ENCODE measurements around the gene NUDT3.
"Not testable (repeated sequence)": the region's sequence is repeated elsewhere in the genome, so short reads cannot be mapped to it uniquely, and the experiment has no call there.

NUDT3 gene

DNA sequence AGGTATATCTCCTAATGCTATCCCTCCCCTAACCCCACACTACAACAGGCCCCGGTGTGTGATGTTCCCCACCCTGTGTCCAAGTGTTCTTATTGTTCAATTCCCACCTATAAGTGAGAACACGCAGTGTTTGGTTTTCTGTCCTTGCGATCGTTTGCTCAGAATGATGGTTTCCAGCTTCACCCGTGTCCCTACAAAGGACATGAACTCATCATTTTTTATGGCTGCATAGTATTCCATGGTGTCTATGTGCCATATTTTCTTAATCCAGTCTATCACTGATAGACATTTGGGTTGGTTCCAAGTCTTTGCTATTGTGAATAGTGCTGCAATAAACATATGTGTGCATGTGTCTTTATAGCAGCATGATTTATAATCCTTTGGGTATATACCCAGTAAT is 20.6 kb downstream of the NUDT3 start:
- not testable (repeated sequence) for DNase-seq (ENCODE audit: low read depth in 1 of 2, low spot score in 1 of 2)

- no peak for DNase-seq (ENCODE audit: low read depth in 1 of 2, low spot score in 1 of 2)
Observed at GRCh38 chr6:34370361-34370760, 22.1 kb downstream of the NUDT3 start.

- no peak for DNase-seq (ENCODE audit: low read depth in 1 of 2, low spot score in 1 of 2)
Observed at GRCh38 chr6:34369385-34369784, 23.1 kb downstream of the NUDT3 start.

DNA sequence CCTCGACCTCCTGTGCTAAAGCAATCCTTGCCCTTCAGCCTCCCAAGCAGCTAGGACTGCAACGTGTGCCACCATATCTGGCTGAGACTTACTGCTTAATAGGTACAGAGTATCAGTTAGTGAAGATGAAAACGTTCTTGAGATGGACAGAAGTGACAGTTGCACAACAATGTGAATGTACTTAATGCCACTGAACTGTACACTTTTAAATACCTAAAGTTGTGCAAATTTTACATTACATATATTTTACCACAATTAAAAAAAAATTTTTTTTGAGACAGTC is 25.9 kb downstream of the NUDT3 start:
- DNase-seq (ENCODE audit: low read depth in 1 of 2, low spot score in 1 of 2) = no peak

GRCh38 chr6:34365781-34366638 is 26.5 kb downstream of the NUDT3 start:
- not testable (repeated sequence) for DNase-seq (ENCODE audit: low read depth in 1 of 2, low spot score in 1 of 2)

- DNase-seq (ENCODE audit: low read depth in 1 of 2, low spot score in 1 of 2) = not testable (repeated sequence)
Observed at GRCh38 chr6:34363681-34364075, 28.8 kb downstream of the NUDT3 start.

DNA sequence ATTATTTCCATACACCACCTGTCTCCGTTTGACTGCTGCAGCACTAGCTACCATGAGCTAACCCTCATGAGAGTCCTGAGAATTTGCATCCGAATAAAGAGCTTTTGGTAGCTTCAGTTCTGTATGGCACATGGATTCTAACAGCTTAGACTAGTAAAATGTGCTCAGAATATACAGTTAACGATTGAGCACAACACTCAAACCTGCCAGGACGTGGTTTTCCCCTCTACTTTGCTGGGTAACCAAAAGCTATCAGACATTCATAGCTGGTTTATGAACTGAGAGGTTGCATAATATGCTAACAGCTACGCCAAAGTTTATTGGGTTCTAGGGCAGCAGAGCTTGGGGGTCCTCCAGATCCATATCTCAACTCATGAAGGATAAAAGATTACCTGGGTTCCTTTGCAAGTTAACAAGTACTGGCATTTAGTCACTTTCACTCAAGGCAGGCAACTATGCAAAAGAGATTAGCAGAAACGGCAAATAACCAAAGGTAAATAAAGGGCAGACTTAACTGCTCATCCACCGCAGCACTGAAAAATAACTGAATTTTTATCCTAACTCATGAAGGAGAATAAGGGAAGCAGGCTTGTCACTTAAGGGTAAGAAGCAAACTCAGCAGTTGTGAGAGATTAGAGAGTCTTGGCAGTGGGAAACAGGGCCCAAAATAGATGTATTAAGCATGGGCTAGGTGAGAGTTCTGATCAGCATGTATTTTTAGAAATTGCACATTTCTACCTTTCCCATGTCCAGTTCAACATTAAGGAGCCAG is 29.4 kb downstream of the NUDT3 start:
- DNase-seq (ENCODE audit: low read depth in 1 of 2, low spot score in 1 of 2) = no peak

- no peak for DNase-seq (ENCODE audit: low read depth in 1 of 2, low spot score in 1 of 2)
Observed at GRCh38 chr6:34362176-34362575, 30.3 kb downstream of the NUDT3 start.

DNA sequence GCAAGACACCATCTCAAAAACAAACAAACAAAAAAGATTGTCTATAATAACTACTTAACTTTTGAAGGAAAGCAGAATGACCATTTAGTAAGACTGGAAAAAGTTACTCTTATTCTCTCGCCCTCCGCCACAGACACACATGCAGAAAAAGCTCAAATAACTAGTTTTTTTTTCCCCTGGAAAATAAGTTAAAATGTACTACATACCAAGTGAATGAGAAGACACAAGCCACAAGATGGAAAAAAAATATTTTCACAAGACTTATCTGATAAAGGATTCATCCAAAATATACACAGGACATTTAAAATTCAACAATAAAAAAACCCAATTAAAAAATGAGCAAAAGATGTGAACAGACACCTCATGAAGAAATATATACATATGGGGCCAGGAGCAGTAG is 31.9 kb downstream of the NUDT3 start:
- no peak for DNase-seq (ENCODE audit: low read depth in 1 of 2, low spot score in 1 of 2)

DNA sequence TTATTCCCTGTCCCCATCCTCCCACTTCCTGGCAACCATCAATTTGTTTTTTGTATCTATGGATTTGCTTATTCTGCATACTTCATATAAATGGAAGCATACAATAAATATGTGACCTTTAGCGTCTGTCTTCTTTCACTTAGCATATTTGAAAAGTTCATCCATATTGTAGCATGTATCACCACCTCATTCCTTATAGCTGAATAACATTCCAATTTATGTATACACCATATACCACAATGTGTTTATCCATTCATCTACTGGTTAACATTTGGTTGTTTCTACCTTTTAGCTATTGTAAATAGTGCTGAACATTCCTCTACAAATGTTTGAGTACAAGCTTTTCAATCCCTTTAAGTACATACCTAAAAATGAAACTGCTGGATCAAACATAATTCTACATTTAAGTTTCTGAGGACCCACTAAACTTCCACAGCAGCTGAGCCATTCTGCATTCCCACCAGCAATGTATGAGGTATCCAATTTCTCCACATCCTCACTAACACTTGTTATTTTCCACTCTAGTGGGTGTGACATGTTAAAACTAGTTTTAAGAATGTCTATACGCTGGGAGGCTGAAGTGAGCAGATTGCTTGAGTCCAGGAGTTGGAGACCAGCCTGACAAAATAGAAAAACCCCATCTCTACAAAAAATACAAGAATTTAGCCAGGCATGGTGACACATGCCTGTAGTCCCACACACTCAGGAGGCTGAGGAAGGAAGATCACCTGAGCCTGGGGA is 32.9 kb downstream of the NUDT3 start:
- DNase-seq (ENCODE audit: low read depth in 1 of 2, low spot score in 1 of 2) = no peak

DNA sequence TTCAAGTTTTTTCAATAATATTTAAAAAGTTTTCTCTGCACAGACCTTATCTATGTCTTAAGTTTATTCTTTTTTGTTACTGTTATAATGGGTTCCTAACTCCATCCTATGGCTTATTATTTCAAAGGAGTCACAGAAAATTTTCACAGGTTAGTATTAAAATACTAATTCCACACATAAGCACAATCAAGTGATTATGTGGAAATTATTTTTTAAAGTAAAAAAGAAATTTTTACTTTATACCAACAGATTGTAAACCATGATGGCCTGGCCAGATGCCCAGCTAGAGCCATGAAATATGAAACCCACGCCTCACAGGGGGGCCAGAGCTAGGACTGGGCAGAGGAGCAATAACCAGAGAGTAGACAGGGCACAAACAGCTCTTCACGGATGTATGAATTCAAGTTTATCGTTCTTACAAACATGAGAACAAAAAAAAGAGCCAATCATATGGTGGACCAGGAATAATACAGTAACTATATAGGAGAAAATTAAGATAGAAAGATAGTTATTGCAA is 34.0 kb downstream of the NUDT3 start:
- no peak for DNase-seq (ENCODE audit: low read depth in 1 of 2, low spot score in 1 of 2)

DNA sequence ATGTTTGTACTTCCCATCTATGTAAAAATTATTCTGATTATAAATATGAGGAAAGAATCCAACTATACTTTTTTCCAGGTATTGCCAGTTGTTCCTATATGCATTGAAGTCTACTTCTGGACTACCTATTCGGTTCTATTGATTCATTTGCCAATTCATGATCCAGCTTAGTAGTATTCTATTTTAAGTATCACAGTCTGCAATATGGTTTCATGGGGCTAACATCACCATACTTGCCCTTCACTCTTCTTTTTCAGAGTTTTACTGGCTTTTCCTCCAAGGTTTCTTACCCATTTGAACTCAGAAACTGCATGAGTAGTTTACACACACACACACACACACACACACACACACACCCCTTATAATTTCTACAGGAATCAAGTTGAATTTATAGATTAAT is 34.5 kb downstream of the NUDT3 start:
- no peak for DNase-seq (ENCODE audit: low read depth in 1 of 2, low spot score in 1 of 2)

DNA sequence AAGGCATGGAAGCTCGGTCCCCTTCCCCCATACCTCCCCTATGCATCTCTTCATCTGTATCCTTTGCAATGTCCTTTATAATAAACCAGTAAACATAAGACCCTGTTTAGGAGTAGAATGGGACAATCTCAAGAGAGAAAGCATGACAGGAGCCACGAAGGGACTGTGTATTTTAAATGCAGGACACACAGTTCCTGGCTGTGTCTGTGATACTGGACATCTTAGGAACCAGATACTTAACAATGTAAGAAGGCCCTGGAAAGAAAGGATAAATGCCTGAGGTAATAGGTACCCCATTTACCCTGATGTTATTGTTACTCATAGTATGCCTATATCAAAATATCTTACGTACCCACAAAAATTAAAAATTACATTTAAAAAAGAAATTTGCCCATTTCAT is 36.6 kb downstream of the NUDT3 start:
- DNase-seq (ENCODE audit: low read depth in 1 of 2, low spot score in 1 of 2) = no peak

DNA sequence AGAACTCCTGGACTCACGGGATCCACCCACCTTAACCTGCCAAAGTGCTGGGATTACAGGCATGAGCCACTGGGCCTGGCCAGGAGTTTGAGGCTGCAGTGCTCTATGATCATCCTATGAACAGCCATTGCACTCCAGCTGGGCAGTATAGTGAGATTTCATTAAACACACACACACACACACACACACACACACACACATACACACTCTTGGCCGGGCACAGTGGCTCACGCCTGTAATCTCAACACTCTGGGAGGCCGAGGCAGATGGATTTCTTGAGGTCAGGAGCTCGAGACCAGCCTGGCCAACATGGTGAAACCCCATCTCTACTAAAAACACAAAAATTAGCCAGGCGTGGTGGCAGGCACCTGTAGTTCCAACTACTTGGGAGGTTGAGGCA is 38.2 kb downstream of the NUDT3 start:
- DNase-seq (ENCODE audit: low read depth in 1 of 2, low spot score in 1 of 2) = not testable (repeated sequence)

DNA sequence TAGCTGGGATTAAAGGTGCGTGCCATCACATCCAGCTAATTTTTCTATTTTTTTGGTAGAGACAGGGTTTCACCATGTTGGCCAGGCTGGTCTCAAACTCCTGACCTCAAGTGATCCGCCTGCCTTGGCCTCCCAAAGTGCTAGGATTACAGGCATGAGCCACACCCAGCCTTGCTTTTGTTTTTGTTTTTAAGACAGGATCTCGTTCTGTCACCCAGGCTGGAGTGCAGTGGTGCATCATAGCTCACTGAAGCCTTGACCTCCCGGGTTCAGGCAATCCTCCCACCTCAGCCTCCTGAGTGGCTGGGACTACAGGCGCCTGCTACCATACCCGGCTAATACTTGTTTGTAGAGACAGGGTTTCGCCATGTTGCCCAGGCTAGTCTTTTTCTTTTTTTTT is 38.9 kb downstream of the NUDT3 start:
- not testable (repeated sequence) for DNase-seq (ENCODE audit: low read depth in 1 of 2, low spot score in 1 of 2)

- no peak for DNase-seq (ENCODE audit: low read depth in 1 of 2, low spot score in 1 of 2)
Observed at GRCh38 chr6:34352305-34352937, 40.0 kb downstream of the NUDT3 start.

- DNase-seq (ENCODE audit: low read depth in 1 of 2, low spot score in 1 of 2) = no peak
Observed at GRCh38 chr6:34350934-34351217, 41.6 kb downstream of the NUDT3 start.

- DNase-seq (ENCODE audit: low read depth in 1 of 2, low spot score in 1 of 2) = no peak
Observed at GRCh38 chr6:34350137-34350933, 42.1 kb downstream of the NUDT3 start.

DNA sequence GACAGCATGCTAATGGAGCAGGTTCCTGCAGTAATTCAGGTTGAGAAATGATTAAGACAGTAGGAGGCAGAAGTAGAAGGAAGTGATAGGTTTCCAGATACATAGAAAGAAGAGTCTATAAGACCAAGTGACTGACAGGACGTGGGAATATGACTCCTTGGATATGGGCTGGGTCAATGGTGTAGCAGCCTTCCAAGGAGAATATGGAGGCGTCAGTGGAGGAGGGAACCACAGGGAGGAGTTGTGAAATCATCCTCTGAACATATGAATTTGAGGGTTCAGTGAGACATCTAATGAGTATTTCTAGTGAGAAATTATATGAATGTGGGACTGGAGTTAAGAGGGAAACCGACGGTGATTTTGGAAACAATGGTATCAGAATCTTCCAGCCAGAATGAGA is 43.3 kb downstream of the NUDT3 start:
- DNase-seq (ENCODE audit: low read depth in 1 of 2, low spot score in 1 of 2) = no peak

DNA sequence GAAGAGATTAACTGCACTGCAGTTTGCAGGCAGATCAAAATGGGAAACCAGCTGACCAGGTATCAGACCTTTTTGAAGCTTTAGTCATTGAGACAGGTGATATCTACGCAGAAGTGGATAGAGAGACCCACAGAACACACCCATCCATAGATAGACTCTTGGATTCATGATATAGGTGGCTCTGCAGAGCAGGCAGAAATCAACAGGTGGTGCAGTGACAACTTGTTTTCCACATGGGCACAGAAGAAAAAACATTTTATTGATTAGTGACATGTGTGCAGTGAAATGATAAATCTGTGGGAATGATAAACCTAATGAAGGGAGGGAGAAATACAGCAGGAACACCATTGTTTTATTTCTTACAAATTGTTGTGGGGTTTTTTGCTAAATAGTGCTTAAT is 45.2 kb downstream of the NUDT3 start:
- no peak for DNase-seq (ENCODE audit: low read depth in 1 of 2, low spot score in 1 of 2)

All from activated CD4-positive, alpha-beta T cell treated with anti-CD3 and anti-CD28 coated beads, Interleukin-2, amount 50 U/mL, for 24 hours (primary cell).